Jurkat, Clone E6-1 (cell line): ENCODE measurements around the gene ASTN2.

Experiments used
- DNase-seq: peaks from one replicate; pipeline ENCODE4 v3.0.0-alpha.2; 2011; ENCODE audit warnings: low read depth, low spot score
- H3K4me3 ChIP-seq: 2 replicates; pipeline ENCODE4 v1.5.1; 2011; ENCODE audit warnings: mild to moderate bottlenecking, low read length, control low read depth, moderate library complexity

ASTN2 gene

DNA sequence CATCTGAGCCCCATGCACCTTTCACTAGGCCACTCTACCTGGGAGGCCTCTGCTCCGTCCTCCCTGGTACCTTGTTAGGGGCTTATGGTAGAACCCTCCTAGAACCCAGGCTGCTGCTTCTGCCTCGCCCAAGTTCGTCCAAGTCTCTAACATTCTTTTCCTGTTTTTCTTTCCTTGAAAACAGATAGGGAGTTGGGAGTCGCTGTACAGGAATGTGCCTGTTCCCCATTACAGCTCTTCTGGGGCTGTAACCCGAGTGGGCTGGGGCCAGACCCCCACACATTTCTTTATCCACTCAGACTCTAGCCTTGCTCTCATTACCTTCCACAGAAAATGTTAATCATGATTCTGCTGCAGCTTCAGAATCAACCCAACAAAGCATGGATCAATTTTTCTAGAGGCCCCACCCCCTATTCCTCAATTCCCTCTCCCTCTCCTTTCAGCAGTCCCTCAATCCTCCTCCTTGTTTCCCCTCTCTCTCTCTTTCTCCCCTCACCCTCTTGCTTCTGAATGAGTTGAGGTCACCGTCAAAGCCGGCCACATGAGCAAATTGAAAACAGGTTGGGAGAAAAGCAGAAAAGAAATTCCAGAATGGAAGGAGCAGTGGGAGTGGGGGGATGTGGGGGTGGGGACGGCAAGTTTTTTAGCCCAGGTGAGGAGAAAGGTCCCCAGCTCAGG, 921.5 kb downstream of the ASTN2 start:
- H3K4me3 ChIP-seq = no peak overlapping the region
- DNase-seq = no peak

DNA sequence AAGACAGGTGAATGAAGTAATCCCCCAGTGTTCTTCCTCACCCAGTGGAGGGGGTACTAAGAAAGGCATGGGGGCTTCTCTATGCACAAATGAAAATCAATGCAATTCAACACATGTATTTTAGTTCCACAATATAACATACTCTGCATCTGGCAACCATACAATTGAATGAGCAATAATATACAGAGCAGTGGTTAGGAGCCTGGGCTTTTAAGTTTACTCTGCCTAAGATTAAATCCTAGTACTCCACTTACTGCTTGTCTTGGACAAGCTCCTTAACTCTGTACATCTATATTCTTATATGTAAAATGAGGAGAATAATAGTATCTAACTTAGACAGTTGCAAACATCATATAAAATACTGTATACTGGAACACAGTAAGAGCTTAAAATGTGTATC, 923.2 kb downstream of the ASTN2 start:
- no peak for DNase-seq
- H3K4me3 ChIP-seq = no peak overlapping the region

DNA sequence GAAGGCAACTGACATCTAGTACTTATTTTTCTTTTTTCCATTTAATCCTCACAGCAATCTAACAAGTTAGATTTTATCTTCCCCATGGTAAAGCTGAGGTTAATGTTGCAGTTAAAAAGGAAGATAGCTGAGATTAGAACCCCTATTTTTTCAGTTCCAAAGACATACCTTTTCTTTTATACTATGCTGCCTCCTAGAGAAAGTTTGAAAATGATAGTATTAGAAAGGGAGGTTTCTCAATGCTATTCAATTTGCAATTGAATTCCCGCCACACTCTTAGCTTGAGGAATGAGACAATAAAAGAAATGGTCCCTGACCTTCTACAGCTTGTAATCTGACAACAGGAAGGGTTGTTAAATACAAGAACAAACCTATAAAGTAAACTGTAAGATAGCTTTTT, 923.6 kb downstream of the ASTN2 start:
- H3K4me3 ChIP-seq = no peak overlapping the region
- DNase-seq = no peak

DNA sequence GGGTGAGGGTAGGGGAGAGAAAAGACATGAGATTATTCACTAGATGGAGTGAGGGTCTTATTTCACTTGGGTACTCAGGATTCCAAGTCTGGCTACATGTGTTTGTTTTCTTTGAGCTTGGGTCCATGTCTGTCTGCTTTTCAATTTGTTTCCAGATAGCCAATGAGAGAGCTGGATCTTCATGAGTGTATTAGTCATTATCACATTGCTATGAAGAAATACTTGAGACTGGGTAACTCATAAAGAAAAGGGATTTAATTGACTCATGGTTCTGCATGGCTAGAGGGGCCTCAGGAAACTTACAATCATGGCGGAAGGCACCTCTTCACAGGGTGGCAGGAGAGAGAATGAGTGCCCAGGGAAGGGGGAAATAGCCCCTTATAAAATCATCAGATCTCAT, 924.5 kb downstream of the ASTN2 start:
- no peak overlapping the region for H3K4me3 ChIP-seq
- no peak for DNase-seq

DNA sequence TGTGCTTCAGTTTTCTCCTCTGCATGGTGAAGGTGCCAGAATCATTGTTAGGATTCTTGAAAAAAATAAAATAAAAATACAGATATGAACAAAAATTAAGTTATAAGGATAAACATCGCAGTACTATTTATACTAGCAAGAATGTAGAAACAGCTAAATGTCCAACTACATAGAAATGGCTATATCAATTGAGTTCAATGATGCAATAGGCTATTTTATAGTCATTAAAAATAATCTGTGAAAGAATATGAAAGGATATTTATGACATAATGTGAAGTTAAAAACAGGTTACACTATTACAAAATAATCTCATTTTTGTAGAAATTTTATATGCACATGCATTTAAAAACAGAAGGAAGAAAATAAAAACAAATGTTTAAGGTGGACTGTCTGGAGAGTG, 926.5 kb downstream of the ASTN2 start:
- no peak overlapping the region for H3K4me3 ChIP-seq
- no peak for DNase-seq

DNA sequence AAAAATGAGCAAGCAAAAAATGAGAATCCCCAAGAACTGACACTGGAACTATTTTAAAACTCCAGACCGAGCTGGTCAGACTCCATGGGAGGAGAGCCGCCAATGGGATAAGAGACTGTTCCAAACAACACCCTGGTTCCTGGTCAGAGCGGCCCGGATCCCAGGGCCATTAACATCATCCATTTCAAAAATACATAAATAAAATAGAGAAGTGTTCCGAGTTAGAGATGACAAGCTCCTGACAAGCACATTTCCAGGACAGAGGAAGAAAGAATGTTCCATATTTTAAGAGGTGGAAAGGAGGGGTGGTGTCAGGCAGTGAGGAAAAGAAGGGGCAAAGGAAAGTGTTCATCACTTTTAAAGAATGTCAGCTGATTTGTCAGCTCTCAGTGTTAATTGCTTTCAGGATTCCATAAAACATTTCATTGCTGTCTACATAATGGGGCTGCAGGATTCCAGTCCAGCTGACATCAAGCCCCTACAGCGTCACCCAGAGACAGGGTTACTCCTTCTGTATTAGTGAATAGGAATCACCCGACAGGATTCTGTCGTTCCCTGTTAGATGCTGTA, 930.3 kb downstream of the ASTN2 start:
- no peak overlapping the region for H3K4me3 ChIP-seq
- no peak for DNase-seq

DNA sequence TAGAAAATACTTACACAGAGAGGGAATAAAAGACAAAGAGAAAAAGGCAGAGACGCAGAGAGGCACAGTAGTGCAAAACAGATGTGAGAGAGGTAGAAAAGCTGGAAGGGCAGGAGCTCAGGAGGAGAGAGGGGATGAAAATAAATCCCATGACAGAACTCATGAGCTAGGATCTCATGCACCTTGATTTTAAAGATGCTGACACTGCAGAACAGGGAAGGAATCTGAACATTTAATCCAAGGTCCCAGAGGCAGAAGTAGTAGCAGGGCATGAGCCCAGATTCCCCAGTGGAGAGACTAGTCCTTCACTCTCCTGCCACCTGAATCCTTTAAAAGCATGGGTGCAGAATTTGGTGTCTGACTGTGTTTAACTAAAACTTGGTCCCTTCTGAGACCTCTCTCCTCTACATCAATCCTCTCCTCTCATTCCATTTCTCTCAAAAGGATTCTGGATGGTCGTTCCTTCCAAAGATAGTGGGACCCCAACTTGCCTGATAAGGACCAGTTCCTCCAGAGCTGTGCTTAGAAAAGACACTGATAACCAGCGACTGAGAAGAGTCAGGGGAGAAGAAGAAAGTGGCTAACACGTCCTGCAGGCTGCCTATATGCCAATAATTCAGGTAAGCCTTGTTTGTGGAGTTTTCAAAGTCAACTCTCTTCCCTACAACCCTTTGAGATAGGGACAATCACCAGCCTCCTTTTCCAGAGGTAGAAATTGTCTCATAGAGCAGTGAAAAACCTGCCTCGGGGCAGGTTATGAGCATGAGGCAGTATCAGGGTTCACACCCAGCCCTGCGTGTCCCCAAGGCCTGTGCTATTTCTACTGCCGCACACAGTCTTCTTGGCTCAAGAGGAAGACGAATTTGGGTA, 931.0 kb downstream of the ASTN2 start:
- H3K4me3 ChIP-seq = no peak overlapping the region
- no peak for DNase-seq

DNA sequence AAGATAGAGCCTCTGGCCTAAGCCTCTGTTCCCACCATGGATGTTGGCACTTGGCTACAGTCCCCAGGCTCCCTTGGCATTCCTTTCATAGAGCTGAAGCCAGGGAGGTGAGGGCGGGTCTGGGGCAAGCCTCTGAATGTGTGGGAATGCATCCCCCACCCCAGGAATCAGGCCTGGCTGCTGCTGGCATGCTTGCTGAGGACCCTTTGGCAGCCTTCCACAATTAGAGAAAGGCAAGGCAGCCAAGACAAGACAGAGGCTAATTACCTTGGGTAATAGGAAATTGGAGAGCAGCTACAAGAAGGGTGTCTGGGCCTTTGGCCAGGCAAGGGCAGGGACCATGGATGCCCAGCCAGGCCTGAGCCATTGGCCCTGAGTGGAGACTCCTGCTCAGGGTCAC, 932.1 kb downstream of the ASTN2 start:
- no peak overlapping the region for H3K4me3 ChIP-seq
- DNase-seq = no peak

DNA sequence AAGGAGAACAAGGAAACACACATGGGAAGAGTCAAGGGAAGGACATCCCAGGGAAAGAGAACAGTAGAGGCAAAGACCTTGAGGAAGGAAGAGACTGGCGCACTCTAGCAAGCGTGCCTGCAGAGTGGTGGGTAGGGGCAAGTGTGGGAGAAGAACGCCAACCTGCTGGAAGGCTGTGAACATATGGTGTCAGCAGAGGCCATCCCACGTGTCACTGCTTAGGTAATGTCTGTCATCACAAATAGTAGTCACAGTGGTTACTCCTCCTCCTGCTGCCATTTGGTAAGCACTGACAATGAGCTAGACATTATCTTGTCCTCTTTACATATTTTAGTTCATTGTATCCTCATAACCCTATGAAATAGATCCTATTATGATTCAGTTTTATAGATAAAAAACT, 934.2 kb downstream of the ASTN2 start:
- no peak for DNase-seq
- no peak overlapping the region for H3K4me3 ChIP-seq

DNA sequence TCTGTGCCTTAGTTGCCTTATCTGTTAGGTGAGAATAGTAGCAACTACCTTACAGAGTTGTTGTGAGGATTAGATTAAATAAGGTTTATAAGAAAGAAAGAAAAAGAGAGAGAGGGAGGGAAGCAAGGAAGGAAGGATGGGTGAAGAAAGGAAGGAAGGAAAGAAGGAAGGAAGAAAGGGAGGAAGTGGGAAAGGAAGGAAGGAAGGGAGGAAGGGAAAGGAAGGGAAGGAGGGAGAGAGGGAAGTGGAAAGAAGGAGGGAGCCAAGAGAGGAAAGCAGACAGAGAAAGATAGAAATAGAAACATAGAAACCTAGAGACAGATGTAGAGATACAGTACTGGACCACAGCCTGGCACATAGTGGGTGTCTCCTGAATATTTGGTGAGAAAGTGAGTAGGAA, 934.9 kb downstream of the ASTN2 start:
- no peak overlapping the region for H3K4me3 ChIP-seq
- DNase-seq = no peak

DNA sequence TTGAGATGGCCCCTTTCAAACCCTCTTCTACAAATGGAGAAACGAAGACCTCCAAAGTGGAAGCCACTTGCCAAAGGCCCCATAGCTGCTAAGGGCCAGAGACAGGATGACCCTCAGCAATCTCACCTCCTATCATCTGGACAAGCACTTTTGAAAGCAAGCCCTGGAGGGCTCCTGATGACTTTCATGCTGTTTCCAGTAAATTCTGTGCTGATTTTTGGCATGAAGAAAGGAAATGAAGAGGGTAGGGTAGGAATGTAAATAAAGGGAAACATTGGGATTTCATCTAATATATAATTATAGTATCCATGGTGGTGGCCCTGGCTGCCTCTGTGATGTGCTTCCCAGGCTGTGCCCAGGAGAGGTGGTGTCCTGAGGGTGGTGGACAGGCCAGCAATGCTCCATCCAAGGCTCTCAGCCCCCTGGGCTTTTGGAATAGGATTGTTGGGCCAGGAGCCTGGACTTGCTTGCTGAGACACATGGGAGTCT, 935.8 kb downstream of the ASTN2 start:
- DNase-seq = no peak

DNA sequence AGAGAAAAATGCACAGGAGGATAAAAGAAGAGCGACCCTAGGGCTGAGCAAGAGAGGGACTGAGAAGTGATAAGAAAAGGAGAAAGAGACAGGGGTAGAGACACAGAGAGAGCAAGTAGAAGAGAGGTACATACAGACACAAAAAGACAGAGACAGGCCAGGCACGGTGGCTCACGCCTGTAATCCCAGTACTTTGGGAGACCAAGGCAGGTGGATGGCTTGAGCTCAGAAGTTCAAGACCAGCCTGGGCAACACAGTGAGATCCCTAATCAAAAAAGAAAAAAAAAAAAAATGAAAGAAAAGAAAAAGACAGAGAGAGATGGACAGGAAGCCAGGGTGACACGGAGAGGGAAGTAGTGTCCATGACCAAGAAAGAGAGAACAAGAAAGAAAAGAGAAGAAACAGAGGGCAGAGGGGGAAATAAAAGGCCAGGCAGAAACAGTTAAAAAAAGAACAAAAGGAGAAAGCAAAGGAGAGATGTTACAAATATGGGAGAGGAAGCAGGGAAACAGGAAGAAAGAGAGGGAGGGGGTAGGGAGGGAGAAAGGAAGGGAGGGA, 937.2 kb downstream of the ASTN2 start:
- no peak for DNase-seq
- no peak overlapping the region for H3K4me3 ChIP-seq

More for the DNA sequence above, 935.8 kb downstream of the ASTN2 start:
- H3K4me3 ChIP-seq = no peak overlapping the region

DNA sequence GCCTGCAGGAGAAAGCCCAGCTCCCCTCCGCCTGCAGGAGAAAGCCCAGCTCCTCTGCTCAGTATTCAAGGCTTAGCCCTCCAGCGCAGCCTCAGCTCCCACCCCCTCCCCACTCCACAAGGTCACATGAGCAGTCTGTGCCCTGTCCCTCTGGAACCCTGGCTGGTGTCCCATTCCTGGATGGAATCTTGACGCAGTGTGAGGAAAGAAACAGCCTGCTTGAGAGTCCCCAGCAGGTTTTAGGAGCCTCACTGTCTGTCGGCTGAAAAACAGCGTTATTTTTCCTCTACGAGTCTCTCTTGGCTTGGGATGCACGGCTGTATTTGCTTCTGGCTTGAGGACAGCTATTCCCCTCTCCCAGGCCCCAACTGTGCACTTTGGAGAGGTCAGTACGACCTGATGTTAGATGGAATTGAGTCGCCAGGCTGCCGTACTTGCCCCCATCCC, 937.9 kb downstream of the ASTN2 start:
- DNase-seq = no peak
- H3K4me3 ChIP-seq = no peak overlapping the region

DNA sequence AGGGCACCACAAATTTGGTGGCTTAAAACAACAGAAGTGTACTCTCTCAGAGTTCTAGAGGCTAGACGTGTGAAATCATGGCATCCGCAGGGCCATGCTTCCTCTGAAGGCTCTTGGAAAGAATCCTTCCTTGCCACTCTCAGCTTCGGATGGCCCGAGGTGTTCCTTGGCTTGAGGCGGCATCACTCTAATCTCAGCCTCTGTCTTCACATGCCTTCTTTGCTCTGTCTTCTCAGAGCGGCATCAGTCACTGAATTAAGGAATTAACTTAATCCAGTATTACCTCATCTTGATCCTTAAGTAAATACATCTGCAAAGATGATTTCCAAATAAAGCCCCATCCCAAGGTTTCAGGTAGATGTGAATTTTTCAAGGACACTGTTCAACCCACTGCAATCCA, 938.9 kb downstream of the ASTN2 start:
- H3K4me3 ChIP-seq = no peak overlapping the region
- DNase-seq = no peak

DNA sequence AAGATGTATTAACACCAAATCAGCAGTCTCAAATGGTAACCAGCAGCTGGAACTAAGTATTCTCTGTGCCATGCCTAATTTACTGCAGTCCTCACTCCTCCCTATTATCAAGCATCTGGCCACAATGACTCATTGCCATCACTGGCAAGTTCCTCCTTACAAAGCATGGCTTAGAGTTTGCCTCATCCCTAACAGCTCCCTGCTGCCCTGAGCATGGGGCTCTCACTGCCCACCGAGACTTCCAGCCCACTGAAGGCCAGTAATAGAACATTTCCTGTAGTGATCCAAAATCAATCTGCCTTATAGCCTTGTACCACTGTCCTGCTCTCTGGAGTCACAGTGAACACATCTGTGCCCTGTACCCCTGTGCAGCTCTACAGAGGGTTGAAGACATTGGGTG, 939.7 kb downstream of the ASTN2 start:
- H3K4me3 ChIP-seq = no peak overlapping the region
- DNase-seq = no peak

DNA sequence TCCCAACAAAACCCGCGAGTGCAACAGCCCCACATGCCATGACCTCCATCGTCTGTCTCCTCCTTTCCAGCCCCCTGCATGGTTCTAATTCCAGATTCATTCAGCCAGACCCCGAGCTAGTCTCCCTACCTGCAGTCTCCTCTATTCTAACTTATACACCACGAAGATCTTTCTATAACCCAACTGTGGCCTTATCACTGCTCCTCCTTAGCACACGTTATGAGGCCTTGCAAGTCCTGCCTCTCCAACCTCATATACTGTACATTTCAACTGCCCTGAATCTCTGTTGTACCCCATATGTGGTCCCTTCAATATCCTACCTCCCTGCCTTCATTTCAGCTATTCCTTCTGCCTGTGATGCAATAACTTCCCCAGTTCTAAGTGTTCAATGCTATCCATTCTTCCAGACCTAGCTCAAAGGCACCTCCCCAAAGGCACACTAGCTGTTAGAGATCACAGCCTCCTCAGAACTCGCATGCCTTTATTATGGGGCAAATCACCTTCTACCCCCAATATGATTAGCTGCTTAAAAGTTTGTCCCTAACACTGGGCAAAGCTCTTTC, 942.8 kb downstream of the ASTN2 start:
- no peak overlapping the region for H3K4me3 ChIP-seq
- DNase-seq = no peak

DNA sequence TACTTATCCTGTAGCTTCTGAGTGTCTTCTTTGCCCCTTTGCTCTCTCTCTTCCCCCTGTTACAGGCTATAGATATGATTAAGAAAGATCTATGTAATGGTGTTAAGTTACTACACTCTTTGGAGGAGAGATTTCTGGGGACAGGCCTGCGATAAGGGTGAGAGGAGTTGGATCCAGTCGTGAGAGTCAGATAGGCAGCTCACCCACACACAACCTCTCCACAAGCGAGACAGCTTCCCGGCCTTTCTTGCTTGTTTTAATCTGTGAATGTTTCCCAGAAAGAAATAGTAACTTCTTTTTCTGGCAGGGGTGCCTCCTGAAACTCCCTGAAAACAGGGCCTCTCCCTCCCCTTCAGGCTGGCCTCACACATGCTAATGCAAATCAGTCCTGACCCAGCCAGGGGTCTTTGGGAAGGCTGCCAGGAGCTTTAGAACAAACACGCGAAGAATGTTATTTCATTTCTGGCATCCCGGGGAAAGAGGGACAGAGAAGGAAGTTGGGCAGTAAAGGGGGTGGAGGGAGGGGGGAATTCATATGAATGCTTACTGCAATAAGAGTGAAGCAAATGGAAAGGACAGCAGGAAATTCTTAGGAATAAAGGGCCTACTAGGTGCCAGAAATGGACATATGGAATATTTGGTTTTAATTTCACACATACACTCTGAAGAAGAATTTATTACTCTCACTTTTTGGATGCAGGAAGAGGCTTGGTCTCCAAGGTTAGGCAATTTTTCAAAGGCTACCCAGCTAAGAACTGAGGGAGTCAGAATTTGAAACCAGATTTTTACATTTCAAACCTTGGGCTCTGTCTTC, 943.6 kb downstream of the ASTN2 start:
- H3K4me3 ChIP-seq = no peak overlapping the region
- no peak for DNase-seq

DNA sequence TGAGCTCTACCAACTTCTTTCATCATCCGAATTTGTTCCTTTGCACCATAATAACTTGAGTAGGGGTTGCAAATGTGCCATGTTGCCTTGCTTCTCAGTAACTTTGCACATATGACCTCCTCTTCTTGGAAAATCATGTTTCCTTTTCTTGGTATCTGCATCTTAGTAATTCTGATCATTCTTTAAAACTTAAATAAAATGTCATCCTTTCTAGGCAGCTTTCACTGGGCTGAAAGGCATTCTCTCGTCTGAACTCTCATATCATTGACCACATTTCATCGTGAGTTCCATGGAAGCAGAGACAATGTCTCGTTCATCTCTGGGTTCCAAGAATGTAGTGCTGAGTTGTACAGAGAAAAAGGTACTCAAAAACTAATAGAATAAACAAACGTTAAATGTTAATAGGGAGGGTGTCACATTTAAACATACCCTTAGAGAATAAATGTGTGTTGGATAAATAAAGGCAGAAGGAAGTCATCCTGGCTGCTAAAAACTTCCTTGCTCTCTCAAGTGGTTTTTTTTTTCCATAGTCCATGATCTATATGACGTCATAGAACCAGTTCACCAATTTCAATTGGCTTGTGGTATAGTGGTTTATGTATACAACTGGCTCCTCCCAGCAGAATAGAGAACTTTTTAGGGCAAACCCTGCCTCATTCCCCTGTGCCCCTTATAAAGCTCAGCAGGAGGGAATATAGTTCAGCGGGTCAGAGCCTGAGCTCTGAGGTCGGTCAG, 945.9 kb downstream of the ASTN2 start:
- DNase-seq = no peak
- H3K4me3 ChIP-seq = no peak overlapping the region
